Gastroesophageal sphincter (tissue), 3 donors: ENCODE results near the gene SF3B2.

Experiments
- EP300 ChIP-seq: sonication (generic); formaldehyde crosslinking; IDR thresholded peaks from one replicate; pipeline ENCODE4 v1.6.1; 2017; ENCODE audit warnings: antibody characterized with exemption, mild to moderate bottlenecking
- TF ChIP-seq, protein P1 (sequence below), 4 experiments: fragments of 200-600 bp in 2 of 4; fragments of 450-650 bp in 2 of 4; sonication (generic) in 1 of 4; IDR thresholded peaks; one replicate each; pipeline ENCODE4 v1.5.1; 2017 to 2019; ENCODE audit warnings: antibody characterized with exemption in 4 of 4, mild to moderate bottlenecking in 2 of 4, moderate library complexity in 2 of 4

DNA sequence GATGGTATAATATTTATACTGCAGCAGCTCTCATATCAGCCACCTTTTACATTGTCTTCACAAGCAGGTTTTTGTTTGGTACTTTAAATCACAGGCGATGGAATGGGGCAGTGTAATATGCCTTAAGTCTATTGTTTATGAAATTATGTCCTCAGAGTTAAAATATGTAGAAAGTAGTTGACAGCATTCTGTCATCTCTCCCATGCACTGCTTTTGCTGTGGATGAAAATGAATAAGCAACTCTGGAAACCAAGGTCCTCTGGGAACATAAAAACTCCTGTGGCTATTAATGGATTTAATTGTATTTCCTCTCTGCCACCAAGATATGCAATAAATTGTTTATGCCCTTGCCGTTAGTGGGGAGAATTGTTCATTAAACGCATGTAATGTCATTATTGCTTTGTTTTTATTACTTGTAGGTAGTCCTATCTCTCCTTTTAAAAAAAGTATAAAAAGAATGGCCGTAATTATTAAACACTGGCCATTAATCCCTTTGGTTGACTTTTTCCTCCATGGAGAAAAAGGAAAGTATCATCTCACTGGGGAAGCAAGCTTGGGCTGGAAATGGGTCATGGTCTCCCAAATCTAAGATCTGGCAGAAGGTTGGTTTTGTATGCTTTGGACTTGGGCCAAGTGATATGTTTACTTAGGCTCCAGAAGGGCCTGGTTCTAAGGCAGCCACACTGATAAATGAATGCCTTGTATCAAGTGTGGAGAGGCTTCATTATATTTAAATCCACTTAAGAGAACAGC, 31.0 kb downstream of the SF3B2 start:
- no peak for TF ChIP-seq EP300
- TF ChIP-seq, protein P1, sequence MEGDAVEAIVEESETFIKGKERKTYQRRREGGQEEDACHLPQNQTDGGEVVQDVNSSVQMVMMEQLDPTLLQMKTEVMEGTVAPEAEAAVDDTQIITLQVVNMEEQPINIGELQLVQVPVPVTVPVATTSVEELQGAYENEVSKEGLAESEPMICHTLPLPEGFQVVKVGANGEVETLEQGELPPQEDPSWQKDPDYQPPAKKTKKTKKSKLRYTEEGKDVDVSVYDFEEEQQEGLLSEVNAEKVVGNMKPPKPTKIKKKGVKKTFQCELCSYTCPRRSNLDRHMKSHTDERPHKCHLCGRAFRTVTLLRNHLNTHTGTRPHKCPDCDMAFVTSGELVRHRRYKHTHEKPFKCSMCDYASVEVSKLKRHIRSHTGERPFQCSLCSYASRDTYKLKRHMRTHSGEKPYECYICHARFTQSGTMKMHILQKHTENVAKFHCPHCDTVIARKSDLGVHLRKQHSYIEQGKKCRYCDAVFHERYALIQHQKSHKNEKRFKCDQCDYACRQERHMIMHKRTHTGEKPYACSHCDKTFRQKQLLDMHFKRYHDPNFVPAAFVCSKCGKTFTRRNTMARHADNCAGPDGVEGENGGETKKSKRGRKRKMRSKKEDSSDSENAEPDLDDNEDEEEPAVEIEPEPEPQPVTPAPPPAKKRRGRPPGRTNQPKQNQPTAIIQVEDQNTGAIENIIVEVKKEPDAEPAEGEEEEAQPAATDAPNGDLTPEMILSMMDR (IDR thresholded peaks at IDR 0.05): no peak
